Activated naive CD4-positive, alpha-beta T cell treated with anti-CD3 and anti-CD28 coated beads, Interleukin-2, amount 50 U/mL, for 72 hours (primary cell): ENCODE results near the gene HMCN2. TPM values are rescaled to one million over a fixed set of nuclear protein-coding genes. Genes with fewer than 3 reads are reported as not detected.

Source experiments
- ATAC-seq, 2 donors: fragments of 150-1000 bp; cut with Tn5 transposase; 2 replicates each; pipeline ENCODE4 v1.10.0; 2021; ENCODE audit warnings: mild to moderate bottlenecking in 2 of 2, moderate library complexity in 2 of 2
- DNase-seq, 2 donors: peaks; one replicate each; pipeline ENCODE4 v3.0.0; 2021 to 2022; ENCODE audit warnings: low spot score in 2 of 2
- H3K27ac Mint-ChIP-seq, 2 donors: one replicate each; pipeline ENCODE4 v1.8.0; 2022; ENCODE audit warnings: mild to moderate bottlenecking in 2 of 2, mixed read lengths in 2 of 2
- H3K36me3 Mint-ChIP-seq, 2 donors: one replicate each; pipeline ENCODE4 v1.8.0; 2022; ENCODE audit warnings: mixed read lengths in 2 of 2
- H3K9me3 Mint-ChIP-seq, 2 donors: one replicate each; pipeline ENCODE4 v1.8.0; 2022; ENCODE audit warnings: mixed read lengths in 2 of 2
- total RNA-seq, 2 donors: library from RNA; stranded (reverse); gene quantifications; one replicate each; pipeline ENCODE4 v1.2.3, GENCODE V29; 2022

Gene HMCN2
- total RNA-seq, 2 donors from 2014 or later, result not detected

DNA sequence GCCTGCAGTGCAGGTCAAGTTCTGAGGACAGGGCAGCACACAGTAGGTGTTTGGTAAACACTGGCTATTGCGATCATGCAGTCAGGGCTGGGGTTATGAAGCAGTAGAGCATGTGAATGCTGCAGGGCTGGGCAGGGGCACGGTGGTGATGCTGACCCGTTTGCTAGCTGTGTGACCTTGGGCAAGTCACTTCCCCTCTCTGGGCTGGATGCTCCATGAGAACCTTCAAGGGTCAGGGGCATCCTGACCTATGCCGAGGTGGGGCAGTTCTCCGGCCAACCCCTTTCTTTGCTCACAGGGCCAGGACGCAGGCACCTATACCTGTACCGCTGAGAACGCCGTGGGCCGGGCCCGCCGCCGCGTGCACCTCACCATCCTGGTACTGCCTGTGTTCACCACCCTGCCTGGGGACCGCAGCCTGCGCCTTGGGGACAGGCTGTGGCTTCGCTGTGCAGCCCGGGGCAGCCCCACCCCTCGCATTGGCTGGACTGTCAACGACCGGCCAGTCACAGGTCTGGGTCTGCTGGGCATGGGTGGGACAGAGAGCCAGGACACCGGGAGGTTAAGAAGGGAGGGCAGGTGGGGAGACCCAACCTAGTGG lies 140.2 kb downstream of the HMCN2 start:
- H3K36me3 Mint-ChIP-seq, result no peaks in the 10 kb centered on the region
- H3K9me3 Mint-ChIP-seq, result no peaks in the 10 kb centered on the region
- DNase-seq (no peak), ATAC-seq (no peak)
- no peak overlapping the region for H3K27ac Mint-ChIP-seq

DNA sequence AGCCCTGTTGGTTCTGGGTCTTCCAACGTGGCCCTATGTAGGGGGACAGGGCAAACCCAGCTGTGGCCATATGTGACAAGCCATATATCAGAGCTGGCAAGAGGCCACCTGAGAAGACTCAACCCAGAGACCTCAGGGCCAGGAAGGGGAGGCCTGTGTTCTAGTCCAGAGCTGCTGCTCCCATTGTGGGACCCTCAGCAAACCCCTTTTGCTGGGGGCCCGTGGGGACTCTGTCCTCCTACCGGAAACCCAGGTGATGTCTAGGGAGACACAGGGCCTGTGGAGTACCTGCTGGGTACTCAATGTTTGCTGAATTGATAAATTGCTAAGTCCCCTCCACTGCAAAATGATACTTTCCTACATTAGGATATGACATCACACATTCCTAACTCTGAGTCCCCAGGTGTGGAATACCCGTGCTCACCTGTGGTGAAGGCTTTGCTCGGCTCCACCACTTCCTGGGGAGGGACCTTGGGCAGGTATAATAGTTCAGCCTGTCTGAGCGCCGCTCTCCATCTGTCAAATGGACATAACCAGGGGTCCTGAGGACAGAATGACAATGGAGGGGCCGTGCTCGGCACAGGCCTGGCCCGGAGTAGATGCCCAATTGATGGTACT lies 140.8 kb downstream of the HMCN2 start:
- ATAC-seq (no peak), DNase-seq (no peak)
- no peaks in the 10 kb centered on the region for H3K9me3 Mint-ChIP-seq
- no peaks in the 10 kb centered on the region for H3K36me3 Mint-ChIP-seq
- H3K27ac Mint-ChIP-seq, result no peak overlapping the region

DNA sequence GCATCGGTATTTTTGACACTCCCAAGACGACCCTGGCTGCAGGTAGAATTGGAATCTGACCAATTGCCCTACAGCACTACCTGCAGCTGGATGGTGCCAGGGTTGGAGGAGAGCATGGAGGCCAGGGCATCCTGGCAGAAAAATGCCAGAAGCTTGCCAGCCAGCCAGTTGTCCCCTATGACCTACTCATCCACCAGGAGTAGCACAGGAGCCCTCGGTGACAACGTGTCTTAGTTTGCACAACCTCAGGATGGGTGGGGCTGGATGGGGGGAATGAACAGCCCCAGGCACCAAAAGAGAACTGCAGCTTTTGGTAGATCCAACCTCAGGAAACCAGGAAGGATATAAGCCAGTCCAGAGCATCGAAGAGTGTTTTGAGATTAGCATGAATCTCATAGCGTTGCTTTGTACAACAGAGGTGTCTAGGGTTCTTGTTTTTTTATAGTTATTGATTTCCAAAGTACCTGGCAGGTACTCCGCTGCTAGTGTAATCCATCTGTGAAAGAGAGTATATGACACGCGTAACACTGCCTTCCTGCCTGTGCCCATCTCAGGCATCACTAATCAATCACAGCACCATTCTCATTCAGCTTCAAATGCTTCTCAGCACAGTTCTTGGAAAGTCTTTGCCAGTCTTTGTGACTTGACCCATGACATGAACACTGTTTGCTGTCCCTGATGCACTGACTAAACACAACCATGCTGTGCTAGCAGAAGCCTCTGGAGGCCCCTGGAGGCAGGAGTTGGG lies 142.5 kb downstream of the HMCN2 start:
- Mint-ChIP-seq H3K9me3 (no peaks in the 10 kb centered on the region), H3K36me3 (no peaks in the 10 kb centered on the region), H3K27ac (no peak overlapping the region)
- DNase-seq (no peak), ATAC-seq (no peak)

DNA sequence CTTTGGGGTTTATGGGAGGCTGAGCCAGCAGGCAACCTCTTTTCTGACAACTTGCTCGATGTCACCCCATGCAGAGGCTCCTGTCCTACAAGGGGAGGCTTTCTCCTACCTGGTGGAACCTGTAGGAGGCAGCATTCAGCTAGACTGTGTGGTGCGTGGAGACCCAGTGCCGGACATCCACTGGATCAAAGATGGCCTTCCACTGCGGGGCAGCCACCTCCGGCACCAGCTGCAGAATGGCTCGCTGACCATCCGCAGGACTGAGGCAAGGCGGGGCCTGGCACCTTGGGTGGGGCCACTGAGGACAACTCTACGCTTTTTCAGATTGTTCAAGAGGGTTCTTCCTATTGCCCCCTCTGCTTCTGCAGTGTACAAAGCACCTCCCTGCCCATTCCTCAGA lies 143.1 kb downstream of the HMCN2 start:
- no peaks in the 10 kb centered on the region for H3K9me3 Mint-ChIP-seq
- DNase-seq (no peak), ATAC-seq (no peak)
- H3K27ac Mint-ChIP-seq, result no peak overlapping the region
- no peaks in the 10 kb centered on the region for H3K36me3 Mint-ChIP-seq

DNA sequence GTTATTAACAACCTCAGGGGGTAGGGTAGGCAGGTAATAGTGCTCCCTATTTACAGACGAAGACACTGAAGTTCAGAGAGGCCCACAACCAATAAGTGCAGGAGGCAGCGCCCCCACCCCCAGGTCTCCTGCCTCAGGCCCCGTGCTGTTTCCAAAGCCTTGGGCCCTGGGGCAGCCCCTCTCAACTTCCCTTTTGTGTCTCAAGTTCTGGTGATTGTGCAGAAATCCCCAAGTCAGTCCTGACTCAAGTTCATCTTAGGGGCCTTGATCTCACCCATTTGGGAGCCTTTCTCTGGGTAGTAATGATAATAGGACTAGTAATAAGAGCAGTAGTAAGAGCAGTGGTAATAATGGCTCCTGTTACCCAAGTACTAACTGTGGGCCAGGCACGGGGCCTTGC lies 143.7 kb downstream of the HMCN2 start:
- no peaks in the 10 kb centered on the region for H3K36me3 Mint-ChIP-seq
- DNase-seq (no peak), ATAC-seq (no peak)
- H3K27ac Mint-ChIP-seq, result no peak overlapping the region
- H3K9me3 Mint-ChIP-seq, result no peaks in the 10 kb centered on the region

DNA sequence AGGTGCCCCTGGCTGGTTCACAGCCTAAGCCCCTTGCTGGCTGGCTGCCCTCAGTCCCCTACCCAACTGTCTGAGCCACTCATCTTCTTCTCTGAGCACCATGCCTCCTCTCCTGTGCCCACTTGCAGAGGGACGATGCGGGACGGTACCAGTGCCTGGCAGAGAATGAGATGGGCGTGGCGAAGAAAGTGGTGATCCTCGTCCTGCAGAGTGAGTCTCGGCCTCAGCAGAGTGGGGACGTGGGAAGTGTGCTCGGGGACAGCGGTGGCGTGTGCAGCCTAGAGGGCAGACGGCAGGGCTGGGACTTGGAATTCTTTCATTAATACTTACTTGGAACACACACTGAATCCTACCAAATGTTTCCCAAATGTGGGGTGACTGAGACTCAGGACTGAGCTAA lies 144.9 kb downstream of the HMCN2 start:
- no peaks in the 10 kb centered on the region for H3K36me3 Mint-ChIP-seq
- ATAC-seq, result no peak
- no peak for DNase-seq
- H3K9me3 Mint-ChIP-seq, result no peaks in the 10 kb centered on the region
- H3K27ac Mint-ChIP-seq, result no peak overlapping the region

DNA sequence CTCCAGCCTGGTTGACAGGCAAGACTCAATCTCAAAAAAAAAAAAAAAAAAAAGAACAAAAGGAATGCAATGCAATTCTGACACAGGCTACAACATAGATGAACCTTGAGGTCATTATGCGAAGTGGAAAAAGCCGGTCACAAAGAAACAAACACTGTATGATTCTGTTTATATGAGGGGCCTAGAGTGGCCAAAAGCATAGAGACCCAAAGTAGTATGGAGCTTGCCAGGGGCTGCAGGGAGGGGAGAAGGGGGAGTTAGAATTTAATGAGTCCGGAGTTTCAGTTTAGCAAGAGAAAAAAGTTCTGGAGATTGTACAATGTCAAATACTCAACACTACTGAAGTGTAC lies 146.0 kb downstream of the HMCN2 start:
- no peak for DNase-seq
- Mint-ChIP-seq H3K36me3 (no peaks in the 10 kb centered on the region), H3K9me3 (no peaks in the 10 kb centered on the region), H3K27ac (no peak overlapping the region)
- ATAC-seq, result no peak

DNA sequence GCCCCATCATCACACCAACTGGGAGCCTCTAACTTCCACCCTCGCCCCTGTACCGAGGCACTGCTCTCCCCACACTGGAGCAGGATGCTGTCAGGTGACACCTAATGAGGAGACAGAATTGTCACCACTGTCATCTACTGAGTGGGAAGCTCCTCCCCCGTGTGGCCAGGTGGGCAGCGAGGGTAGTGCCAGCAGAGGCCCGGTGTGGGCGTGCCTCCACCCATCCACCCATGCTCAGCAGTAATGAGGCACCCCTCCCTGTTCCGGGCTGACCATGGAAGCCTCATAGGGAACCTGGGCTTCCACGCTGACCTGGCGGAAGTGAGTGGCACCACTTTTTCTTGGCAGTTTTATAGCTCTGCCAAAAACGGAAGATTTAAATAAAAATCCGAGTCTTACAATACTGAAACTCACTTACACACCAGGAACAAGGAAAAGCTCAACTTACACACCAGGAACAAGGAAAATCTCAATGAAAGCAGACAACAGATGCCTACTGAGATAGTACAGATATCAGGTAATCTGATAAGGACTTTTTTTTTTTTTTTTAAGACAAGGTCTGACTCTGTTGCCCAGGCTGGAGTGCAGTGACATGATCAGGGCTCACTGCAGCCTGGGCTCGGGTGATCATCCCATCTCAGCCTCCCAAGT lies 148.6 kb downstream of the HMCN2 start:
- no peaks in the 10 kb centered on the region for H3K9me3 Mint-ChIP-seq
- ATAC-seq (no peak), DNase-seq (no peak)
- H3K27ac Mint-ChIP-seq, result no peak overlapping the region
- H3K36me3 Mint-ChIP-seq, result no peaks in the 10 kb centered on the region

DNA sequence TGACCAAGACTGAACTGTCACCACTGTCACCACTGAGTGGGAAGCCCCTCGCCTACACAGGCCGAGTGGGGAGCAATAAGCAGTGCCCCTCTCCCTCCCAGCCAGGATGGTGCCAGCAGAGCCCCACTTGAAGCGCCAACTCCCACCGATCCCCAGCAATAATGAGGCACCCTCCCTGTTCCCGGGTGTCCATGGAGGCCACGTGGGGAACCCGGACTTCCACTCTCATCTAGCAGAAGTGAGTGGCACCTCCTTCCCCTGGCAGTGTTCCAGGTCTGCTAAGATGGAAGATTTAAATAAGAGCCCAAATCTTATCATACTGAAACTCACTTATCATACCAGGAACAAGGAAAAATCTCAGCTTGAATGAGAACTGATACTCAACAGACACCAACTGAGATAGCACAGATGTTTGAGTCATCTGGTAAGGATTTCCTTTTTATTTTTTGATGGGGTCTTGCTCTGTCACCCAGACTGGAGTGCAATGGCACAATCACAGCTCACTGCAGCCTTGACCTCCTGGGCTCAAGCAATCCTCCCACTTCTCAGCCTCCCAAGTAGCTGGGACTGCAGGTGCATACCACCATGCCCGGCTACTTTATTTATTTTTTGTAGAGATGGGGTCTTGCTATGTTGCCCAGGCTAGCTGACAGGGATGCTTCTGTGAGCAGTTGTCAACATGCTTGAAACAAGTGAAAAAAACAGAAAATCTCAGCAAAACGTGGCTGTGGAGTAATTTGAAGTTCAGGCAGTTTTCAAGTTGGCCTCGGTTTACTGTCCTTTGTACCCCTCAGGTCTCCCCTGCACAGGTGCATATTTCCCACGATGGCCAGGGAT lies 149.6 kb downstream of the HMCN2 start:
- H3K27ac Mint-ChIP-seq, result no peak overlapping the region

DNA sequence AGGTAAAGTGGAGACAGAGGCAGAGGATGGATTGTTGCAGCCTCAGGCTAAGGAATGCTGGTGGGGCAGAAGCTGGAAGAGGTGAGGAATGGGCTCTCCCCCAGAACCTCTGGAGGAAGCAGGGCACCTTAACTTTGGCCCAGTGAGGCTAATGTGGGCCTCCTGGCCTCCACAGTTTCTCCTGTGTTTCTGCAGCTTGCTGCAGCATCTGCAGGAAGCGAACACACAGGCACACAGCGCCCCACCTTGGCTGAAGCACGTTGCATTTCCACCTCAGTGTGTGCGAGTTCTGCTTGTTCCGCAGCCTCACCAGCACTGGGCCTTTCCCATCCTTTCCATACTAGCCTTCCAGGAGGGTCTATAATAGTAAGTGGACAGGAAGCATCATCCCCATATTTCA lies 152.0 kb downstream of the HMCN2 start:
- no peak for DNase-seq
- no peak overlapping the region for H3K27ac Mint-ChIP-seq
- H3K9me3 Mint-ChIP-seq, result no peaks in the 10 kb centered on the region
- no peak for ATAC-seq
- no peaks in the 10 kb centered on the region for H3K36me3 Mint-ChIP-seq

More for the DNA sequence above, 149.6 kb downstream of the HMCN2 start:
- Mint-ChIP-seq H3K9me3 (no peaks in the 10 kb centered on the region), H3K36me3 (no peaks in the 10 kb centered on the region)
- DNase-seq (no peak), ATAC-seq (no peak)

DNA sequence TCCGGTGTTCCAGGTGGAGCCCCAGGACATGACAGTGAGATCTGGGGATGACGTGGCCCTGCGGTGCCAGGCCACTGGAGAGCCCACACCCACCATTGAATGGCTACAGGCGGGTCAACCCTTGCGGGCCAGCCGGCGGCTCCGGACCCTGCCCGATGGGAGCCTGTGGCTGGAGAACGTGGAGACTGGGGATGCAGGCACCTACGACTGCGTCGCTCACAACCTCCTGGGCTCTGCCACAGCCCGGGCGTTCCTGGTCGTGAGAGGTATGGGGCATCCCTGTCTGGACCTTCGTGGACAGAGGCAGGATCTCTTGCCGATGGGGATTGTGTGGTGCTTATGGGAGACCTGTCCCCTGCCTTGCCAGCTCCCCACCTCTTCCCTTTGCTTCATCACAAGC lies 153.2 kb downstream of the HMCN2 start:
- Mint-ChIP-seq H3K27ac (no peak overlapping the region), H3K36me3 (no peaks in the 10 kb centered on the region), H3K9me3 (no peaks in the 10 kb centered on the region)
- no peak for ATAC-seq
- DNase-seq, result no peak

DNA sequence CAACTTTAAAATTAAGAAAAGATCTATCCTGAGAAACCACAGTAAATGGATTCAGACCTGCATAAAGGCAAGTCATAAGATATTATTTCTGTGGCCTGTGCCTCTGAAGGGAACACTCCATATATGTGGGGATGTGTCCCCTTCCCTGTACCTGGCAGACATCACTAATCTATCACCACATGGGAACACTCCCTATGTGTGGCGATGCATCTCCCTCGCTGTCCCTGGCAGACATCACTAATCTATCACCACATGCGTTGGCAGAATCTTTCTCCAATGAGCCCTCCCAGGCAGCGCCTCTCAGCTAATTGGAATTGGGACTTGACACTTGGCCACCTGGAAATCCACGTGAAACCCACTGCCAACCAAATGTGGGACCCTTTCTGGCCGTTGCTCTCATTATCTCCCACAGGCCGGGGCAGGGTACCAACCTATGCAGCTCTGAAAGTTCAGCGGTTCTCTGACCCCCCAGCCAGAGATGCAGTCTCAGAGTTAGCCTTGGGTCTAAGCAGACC lies 154.0 kb downstream of the HMCN2 start:
- no peak for DNase-seq
- ATAC-seq, result no peak
- Mint-ChIP-seq H3K36me3 (no peaks in the 10 kb centered on the region), H3K27ac (no peak overlapping the region), H3K9me3 (no peaks in the 10 kb centered on the region)

DNA sequence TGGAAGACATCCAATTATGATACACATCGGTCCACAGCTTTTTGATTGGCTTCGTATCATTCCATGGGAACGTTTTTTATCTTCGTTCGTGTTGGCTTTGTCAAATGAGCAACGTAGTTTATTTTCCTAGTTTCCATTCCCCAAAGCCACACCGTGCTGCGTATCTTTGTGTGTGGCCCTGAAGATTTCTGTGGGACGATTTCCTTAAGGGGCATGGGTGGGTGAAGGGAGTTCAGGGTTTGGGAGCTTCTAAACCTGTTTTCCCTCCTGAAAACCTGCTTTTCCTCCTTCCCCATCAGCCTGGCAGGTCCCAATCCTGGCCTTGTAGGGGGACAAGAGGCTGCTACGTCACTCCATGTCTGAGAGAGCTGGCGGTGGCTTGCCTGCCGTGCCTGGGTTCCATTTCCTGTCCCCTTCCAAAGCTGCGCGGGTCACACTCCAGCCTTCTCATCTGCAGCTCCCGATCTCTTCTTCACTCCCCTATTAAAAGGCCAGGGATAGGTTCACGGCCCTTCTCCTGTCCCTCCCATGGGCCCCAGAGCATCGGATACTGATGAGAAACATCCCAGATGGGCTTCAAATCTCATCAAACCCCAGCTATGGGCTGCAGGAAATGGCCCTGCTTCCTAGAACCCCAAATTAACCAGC lies 155.7 kb downstream of the HMCN2 start:
- ATAC-seq (no peak), DNase-seq (no peak)
- no peak overlapping the region for H3K27ac Mint-ChIP-seq
- no peaks in the 10 kb centered on the region for H3K36me3 Mint-ChIP-seq
- H3K9me3 Mint-ChIP-seq, result no peaks in the 10 kb centered on the region

DNA sequence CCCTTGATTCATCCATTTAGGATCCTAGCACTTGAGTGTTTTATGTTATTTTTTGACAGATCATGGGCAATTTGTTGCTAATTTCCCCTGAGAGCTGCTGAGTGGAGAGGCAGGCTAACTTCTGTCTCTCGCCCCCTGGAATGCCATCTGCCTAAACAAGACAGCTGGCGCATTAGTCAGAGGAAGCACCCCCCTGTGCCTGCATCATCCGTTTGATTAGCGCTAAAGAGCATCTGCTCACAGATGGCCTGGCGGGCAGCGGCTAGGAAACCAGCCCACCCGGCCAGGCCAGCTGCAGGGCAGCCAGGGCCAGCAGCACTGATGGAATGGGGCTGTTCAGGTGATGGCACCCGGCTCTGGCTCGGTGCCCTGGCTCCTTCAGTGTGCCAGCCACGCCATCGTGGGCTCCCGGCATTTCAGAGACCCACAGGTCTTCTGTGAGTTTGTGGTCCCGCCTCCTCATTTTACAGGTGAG lies 156.3 kb downstream of the HMCN2 start:
- Mint-ChIP-seq H3K36me3 (no peaks in the 10 kb centered on the region), H3K27ac (no peak overlapping the region), H3K9me3 (no peaks in the 10 kb centered on the region)
- no peak for DNase-seq
- no peak for ATAC-seq

DNA sequence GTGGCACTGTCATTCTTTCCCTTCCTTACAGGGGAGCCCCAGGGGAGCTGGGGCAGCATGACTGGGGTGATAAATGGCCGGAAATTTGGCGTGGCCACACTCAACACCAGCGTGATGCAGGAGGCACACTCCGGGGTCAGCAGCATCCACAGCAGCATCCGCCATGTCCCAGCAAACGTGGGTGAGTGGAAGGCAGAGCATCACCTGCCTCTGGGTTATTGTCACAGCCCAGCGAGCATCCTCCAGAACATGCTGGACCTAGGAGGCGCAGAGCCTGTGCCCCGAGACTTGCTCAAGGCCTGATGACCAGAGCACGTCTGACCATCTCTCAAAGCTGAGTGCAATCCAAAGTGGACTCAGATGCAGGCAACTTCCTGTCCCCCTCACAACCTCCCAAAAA lies 157.0 kb downstream of the HMCN2 start:
- ATAC-seq, result no peak
- H3K36me3 Mint-ChIP-seq, result no peaks in the 10 kb centered on the region
- H3K27ac Mint-ChIP-seq, result no peak overlapping the region
- no peaks in the 10 kb centered on the region for H3K9me3 Mint-ChIP-seq
- no peak for DNase-seq

DNA sequence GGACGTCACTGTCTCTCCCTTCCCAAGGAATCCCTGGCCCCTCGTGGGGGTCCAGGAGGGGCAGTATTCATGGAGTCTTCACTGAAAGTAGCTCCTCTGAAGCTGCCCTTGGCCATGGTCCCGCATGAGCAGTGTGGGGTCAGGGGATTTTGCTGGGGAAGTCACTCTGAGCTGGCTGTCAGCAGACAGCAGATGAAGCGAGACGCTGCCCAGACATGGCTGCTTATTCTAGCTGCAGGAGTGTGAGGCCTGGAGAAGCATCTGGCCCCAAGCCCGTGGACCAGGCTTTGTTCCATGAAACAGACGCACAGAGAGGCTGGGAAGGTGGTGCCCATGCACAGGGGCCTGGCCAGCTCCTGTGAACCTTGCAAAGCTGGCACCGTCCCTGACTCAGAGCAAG lies 157.7 kb downstream of the HMCN2 start:
- Mint-ChIP-seq H3K27ac (no peak overlapping the region), H3K36me3 (no peaks in the 10 kb centered on the region), H3K9me3 (no peaks in the 10 kb centered on the region)
- ATAC-seq (no peak), DNase-seq (no peak)
